ENCODE measurements around the gene FARP2. TPM values are rescaled to one million over a fixed set of nuclear protein-coding genes. Genes with fewer than 3 reads are reported as not detected.
A peak's percentile ranks its signal among the peaks of the same experiment; 100 is the strongest.

FARP2 gene
- total and polyA plus RNA-seq, 11 donors, result 7.9 to 31.8 (median 20.1) TPM

GRCh38 chr2:241465543-241465942 is 109.5 kb downstream of the FARP2 start:
- intact Hi-C loops (cut with DNase I), result no loop called here

GRCh38 chr2:241466230-241466629 is 110.1 kb downstream of the FARP2 start:
- intact Hi-C loops (cut with DNase I), result no loop called here
- WGBS, 4 donors, result 87 to 100% (median 91%) methylated on average over 3 to 10 of the region's 10 CpGs
- H3K4me3 ChIP-seq, result no peak overlapping the region
- ATAC-seq, result no peak
- no peak overlapping the region for H3K27ac ChIP-seq
- no peaks in the 10 kb centered on the region for H3K9me3 ChIP-seq
- TF ChIP-seq CTCF (IDR thresholded peaks at IDR 0.05) (no peak), POLR2A (IDR thresholded peaks at IDR 0.05) (no peak)
- no peak for DNase-seq
- H3K4me1 ChIP-seq, result no peaks in the 10 kb centered on the region
- H3K27me3 ChIP-seq, result no peaks in the 10 kb centered on the region
- H3K36me3 ChIP-seq, result peaks cover 0 to 44% (median 11%) of the 10 kb centered on the region in 9 donors

More at GRCh38 chr2:241465543-241465942, 109.5 kb downstream of the FARP2 start:
- no peak for TF ChIP-seq POLR2A (IDR thresholded peaks at IDR 0.05)
- no peak for TF ChIP-seq CTCF (IDR thresholded peaks at IDR 0.05)
- Histone ChIP-seq H3K9me3 (no peaks in the 10 kb centered on the region), H3K4me1 (no peaks in the 10 kb centered on the region), H3K27ac (no peak overlapping the region), H3K27me3 (no peaks in the 10 kb centered on the region), H3K36me3 (peaks cover 0 to 44% (median 11%) of the 10 kb centered on the region in 9 donors), H3K4me3 (no peak overlapping the region)
- WGBS, 4 donors, result 77 to 79% (median 78%) methylated on average over 12 of the region's 12 CpGs
- no peak for DNase-seq
- no peak for ATAC-seq

- intact Hi-C loops (cut with DNase I), result no loop called here
- ATAC-seq (peak in 1 of 4 donors; percentile 17), DNase-seq (no peak)
- Histone ChIP-seq H3K36me3 (peaks cover 0 to 39% (median 9%) of the 10 kb centered on the region in 9 donors), H3K4me1 (no peaks in the 10 kb centered on the region), H3K27ac (no peak overlapping the region), H3K4me3 (no peak overlapping the region), H3K27me3 (no peaks in the 10 kb centered on the region), H3K9me3 (no peaks in the 10 kb centered on the region)
- TF ChIP-seq CTCF (IDR thresholded peaks at IDR 0.05) (no peak), POLR2A (IDR thresholded peaks at IDR 0.05) (no peak)
- 91 to 92% (median 91%) methylated on average over 10 to 23 of the region's 23 CpGs for WGBS, 4 donors
Measured at GRCh38 chr2:241467777-241468475, 111.8 kb downstream of the FARP2 start.

- no peak overlapping the region for H3K27ac ChIP-seq
- TF ChIP-seq POLR2A (IDR thresholded peaks at IDR 0.05) (no peak), CTCF (IDR thresholded peaks at IDR 0.05) (no peak)
- DNase-seq (no peak), ATAC-seq (no peak)
- no peaks in the 10 kb centered on the region for H3K4me1 ChIP-seq
- H3K36me3 ChIP-seq, result peaks cover 0 to 34% (median 8%) of the 10 kb centered on the region in 9 donors
- H3K9me3 ChIP-seq, result no peaks in the 10 kb centered on the region
- 83 to 95% (median 93%) methylated on average over 2 of the region's 2 CpGs; no CpG with 5 or more reads in 1 of the 4 donors for whole genome bisulfite sequencing, 4 donors
- H3K4me3 ChIP-seq, result no peak overlapping the region
- intact Hi-C loops (cut with DNase I), result no loop called here
- no peaks in the 10 kb centered on the region for H3K27me3 ChIP-seq
Measured at GRCh38 chr2:241468476-241468781, 112.3 kb downstream of the FARP2 start.

All from heart left ventricle (tissue), 16 donors.